ENCODE results near the gene CAB39L.

- TF ChIP-seq CTCF (conservative IDR thresholded peaks at IDR 0.05; ENCODE audit: low read length) (no peak), EZH2phosphoT487 (IDR thresholded peaks at IDR 0.05; ENCODE audit: borderline replicate concordance, low read depth, low read length) (no peak)
Measured at GRCh38 chr13:49353908-49354307, 90.0 kb downstream of the CAB39L start.
